ENCODE results near the gene NDOR1. TPM values are rescaled to one million over a fixed set of nuclear protein-coding genes. Genes with fewer than 3 reads are reported as not detected.

Gene NDOR1
- total RNA-seq, 1 donor from 2014 or later: 20.5 TPM

- Mint-ChIP-seq H3K4me1 (ENCODE audit: unreplicated experiment) (peaks cover 49% of the 10 kb centered on the region), H3K9me3 (ENCODE audit: unreplicated experiment) (no peaks in the 10 kb centered on the region), H3K36me3 (ENCODE audit: unreplicated experiment) (peaks cover 8% of the 10 kb centered on the region), H3K27me3 (ENCODE audit: unreplicated experiment) (no peaks in the 10 kb centered on the region), H3K4me3 (ENCODE audit: unreplicated experiment) (peak overlapping the region; percentile 86), H3K27ac (ENCODE audit: unreplicated experiment) (peak overlapping the region; percentile 79)
- no peak for DNase-seq (ENCODE audit: extremely low spot score, unreplicated experiment)
- TF ChIP-seq, protein P1, sequence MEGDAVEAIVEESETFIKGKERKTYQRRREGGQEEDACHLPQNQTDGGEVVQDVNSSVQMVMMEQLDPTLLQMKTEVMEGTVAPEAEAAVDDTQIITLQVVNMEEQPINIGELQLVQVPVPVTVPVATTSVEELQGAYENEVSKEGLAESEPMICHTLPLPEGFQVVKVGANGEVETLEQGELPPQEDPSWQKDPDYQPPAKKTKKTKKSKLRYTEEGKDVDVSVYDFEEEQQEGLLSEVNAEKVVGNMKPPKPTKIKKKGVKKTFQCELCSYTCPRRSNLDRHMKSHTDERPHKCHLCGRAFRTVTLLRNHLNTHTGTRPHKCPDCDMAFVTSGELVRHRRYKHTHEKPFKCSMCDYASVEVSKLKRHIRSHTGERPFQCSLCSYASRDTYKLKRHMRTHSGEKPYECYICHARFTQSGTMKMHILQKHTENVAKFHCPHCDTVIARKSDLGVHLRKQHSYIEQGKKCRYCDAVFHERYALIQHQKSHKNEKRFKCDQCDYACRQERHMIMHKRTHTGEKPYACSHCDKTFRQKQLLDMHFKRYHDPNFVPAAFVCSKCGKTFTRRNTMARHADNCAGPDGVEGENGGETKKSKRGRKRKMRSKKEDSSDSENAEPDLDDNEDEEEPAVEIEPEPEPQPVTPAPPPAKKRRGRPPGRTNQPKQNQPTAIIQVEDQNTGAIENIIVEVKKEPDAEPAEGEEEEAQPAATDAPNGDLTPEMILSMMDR (IDR thresholded peaks at IDR 0.05): no peak
Observed at GRCh38 chr9:137204731-137205125, 772 bp upstream of the NDOR1 start.

DNA sequence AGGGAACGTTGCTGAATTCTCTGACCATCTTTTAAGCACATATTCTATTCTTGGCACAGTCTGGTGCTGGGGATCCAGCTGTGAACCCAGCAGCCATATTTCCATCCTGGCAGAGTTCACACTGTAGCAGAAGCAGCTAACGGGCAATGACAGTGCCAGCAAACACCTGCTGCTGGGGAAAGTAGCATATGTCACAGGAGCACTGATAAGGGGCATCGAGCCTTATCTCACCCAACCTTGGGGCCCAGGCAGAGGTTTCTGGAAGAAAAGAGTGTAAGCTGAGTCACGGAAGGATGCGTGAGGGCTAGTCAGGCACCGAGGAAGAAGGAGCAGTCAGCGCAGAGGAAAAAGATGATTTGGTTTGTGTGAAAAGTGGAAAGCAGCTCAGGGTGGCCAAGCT lies 1.1 kb downstream of the NDOR1 start:
- H3K36me3 Mint-ChIP-seq (ENCODE audit: unreplicated experiment): peaks cover 8% of the 10 kb centered on the region
- H3K27me3 Mint-ChIP-seq (ENCODE audit: unreplicated experiment): no peaks in the 10 kb centered on the region
- H3K9me3 Mint-ChIP-seq (ENCODE audit: unreplicated experiment): no peaks in the 10 kb centered on the region
- TF ChIP-seq, protein P1 (IDR thresholded peaks at IDR 0.05): no peak
- H3K27ac Mint-ChIP-seq (ENCODE audit: unreplicated experiment): peak overlapping the region; percentile 19
- no peak for DNase-seq (ENCODE audit: extremely low spot score, unreplicated experiment)
- peak overlapping the region; percentile 86 for H3K4me3 Mint-ChIP-seq (ENCODE audit: unreplicated experiment)
- peaks cover 41% of the 10 kb centered on the region for H3K4me1 Mint-ChIP-seq (ENCODE audit: unreplicated experiment)

- peaks cover 10% of the 10 kb centered on the region for H3K4me1 Mint-ChIP-seq (ENCODE audit: unreplicated experiment)
- H3K27ac Mint-ChIP-seq (ENCODE audit: unreplicated experiment): no peak overlapping the region
- no peaks in the 10 kb centered on the region for H3K27me3 Mint-ChIP-seq (ENCODE audit: unreplicated experiment)
- TF ChIP-seq, protein P1 (IDR thresholded peaks at IDR 0.05): no peak
- H3K4me3 Mint-ChIP-seq (ENCODE audit: unreplicated experiment): no peak overlapping the region
- no peak for DNase-seq (ENCODE audit: extremely low spot score, unreplicated experiment)
- H3K36me3 Mint-ChIP-seq (ENCODE audit: unreplicated experiment): peaks cover 11% of the 10 kb centered on the region
- no peaks in the 10 kb centered on the region for H3K9me3 Mint-ChIP-seq (ENCODE audit: unreplicated experiment)
Observed at GRCh38 chr9:137211532-137211931, 6.0 kb downstream of the NDOR1 start.

GRCh38 chr9:137212520-137212919 lies 7.0 kb downstream of the NDOR1 start:
- H3K27me3 Mint-ChIP-seq (ENCODE audit: unreplicated experiment): no peaks in the 10 kb centered on the region
- H3K4me3 Mint-ChIP-seq (ENCODE audit: unreplicated experiment): no peak overlapping the region
- no peak overlapping the region for H3K27ac Mint-ChIP-seq (ENCODE audit: unreplicated experiment)
- H3K36me3 Mint-ChIP-seq (ENCODE audit: unreplicated experiment): peaks cover 5% of the 10 kb centered on the region
- TF ChIP-seq, protein P1 (IDR thresholded peaks at IDR 0.05): no peak
- no peaks in the 10 kb centered on the region for H3K9me3 Mint-ChIP-seq (ENCODE audit: unreplicated experiment)
- peaks cover under 1% of the 10 kb centered on the region for H3K4me1 Mint-ChIP-seq (ENCODE audit: unreplicated experiment)
- no peak for DNase-seq (ENCODE audit: extremely low spot score, unreplicated experiment)

DNA sequence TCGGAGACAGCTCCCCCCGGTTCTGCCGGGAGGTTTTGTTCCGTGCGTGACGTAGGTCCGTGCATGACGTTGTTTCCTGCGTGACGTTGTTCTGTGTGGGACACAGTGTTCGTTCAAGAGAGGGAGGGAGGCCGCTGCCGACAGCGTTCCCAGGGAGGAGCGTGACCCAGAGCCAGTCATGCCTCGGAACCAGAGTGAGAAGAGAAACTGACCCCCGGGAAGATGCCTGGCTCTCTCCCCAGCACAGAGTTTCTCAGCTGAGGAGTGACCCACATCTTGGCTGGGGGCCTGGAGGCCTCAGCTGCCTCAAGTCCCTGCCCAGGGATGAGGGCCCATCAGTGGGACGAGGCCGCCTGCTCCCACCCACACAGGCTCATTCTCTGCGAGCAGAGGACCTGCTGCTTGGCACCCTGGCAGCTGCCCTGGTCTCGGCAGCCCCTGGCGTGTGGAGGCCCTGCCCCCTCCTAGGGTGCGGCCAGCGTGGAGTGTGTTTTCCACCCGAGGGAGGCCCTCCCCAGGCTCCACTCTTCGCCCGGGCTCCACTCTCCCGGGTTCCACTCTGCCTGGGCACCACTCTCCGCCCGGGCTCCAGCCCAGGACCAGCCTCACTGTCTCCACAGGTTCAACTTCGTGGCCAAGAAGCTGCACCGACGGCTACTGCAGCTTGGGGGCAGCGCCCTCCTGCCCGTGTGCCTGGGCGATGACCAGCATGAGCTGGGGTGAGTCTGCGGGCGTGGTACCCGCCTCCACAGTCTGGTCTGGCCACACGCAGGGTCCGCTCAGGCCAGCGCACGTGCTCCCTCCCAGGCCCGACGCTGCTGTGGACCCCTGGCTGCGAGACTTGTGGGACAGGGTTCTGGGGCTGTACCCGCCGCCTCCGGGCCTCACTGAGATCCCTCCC lies 7.9 kb downstream of the NDOR1 start:
- no peak overlapping the region for H3K27ac Mint-ChIP-seq (ENCODE audit: unreplicated experiment)
- no peak overlapping the region for H3K4me3 Mint-ChIP-seq (ENCODE audit: unreplicated experiment)
- H3K27me3 Mint-ChIP-seq (ENCODE audit: unreplicated experiment): no peaks in the 10 kb centered on the region
- H3K36me3 Mint-ChIP-seq (ENCODE audit: unreplicated experiment): peaks cover 3% of the 10 kb centered on the region
- no peak for DNase-seq (ENCODE audit: extremely low spot score, unreplicated experiment)
- TF ChIP-seq, protein P1 (IDR thresholded peaks at IDR 0.05): peak; percentile 29
- no peaks in the 10 kb centered on the region for H3K4me1 Mint-ChIP-seq (ENCODE audit: unreplicated experiment)
- H3K9me3 Mint-ChIP-seq (ENCODE audit: unreplicated experiment): no peaks in the 10 kb centered on the region
